ENCODE data around the gene BTBD6.
"Not testable (repeated sequence)": the region's sequence is repeated elsewhere in the genome, so short reads cannot be mapped to it uniquely, and the experiment has no call there.

Gene BTBD6

GRCh38 chr14:105269405-105269804, 21.1 kb downstream of the BTBD6 start:
- no peak for DNase-seq (ENCODE audit: low read depth)

GRCh38 chr14:105271224-105271890, 23.0 kb downstream of the BTBD6 start:
- no peak for DNase-seq (ENCODE audit: low read depth)

GRCh38 chr14:105272623-105273022, 24.3 kb downstream of the BTBD6 start:
- DNase-seq (ENCODE audit: low read depth), result no peak

GRCh38 chr14:105273062-105273461, 24.7 kb downstream of the BTBD6 start:
- no peak for DNase-seq (ENCODE audit: low read depth)

- no peak for DNase-seq (ENCODE audit: low read depth)
Measured at GRCh38 chr14:105274637-105275036, 26.3 kb downstream of the BTBD6 start.

- peak; percentile 61 for DNase-seq (ENCODE audit: low read depth)
Measured at GRCh38 chr14:105275267-105275946, 27.1 kb downstream of the BTBD6 start.

GRCh38 chr14:105277448-105277847, 29.1 kb downstream of the BTBD6 start:
- DNase-seq (ENCODE audit: low read depth), result not testable (repeated sequence)

GRCh38 chr14:105279642-105280361, 31.5 kb downstream of the BTBD6 start:
- no peak for DNase-seq (ENCODE audit: low read depth)

GRCh38 chr14:105280525-105280924, 32.2 kb downstream of the BTBD6 start:
- no peak for DNase-seq (ENCODE audit: low read depth)

GRCh38 chr14:105281371-105282097, 33.2 kb downstream of the BTBD6 start:
- DNase-seq (ENCODE audit: low read depth), result peak; percentile 67

GRCh38 chr14:105282098-105282725, 33.9 kb downstream of the BTBD6 start:
- no peak for DNase-seq (ENCODE audit: low read depth)

- DNase-seq (ENCODE audit: low read depth), result no peak
Measured at GRCh38 chr14:105283028-105283427, 34.7 kb downstream of the BTBD6 start.

GRCh38 chr14:105283899-105284298, 35.6 kb downstream of the BTBD6 start:
- no peak for DNase-seq (ENCODE audit: low read depth)

- DNase-seq (ENCODE audit: low read depth), result no peak
Measured at GRCh38 chr14:105285174-105285573, 36.8 kb downstream of the BTBD6 start.

GRCh38 chr14:105286759-105287144, 38.4 kb downstream of the BTBD6 start:
- no peak for DNase-seq (ENCODE audit: low read depth)

GRCh38 chr14:105287249-105288102, 39.1 kb downstream of the BTBD6 start:
- DNase-seq (ENCODE audit: low read depth), result no peak

- not testable (repeated sequence) for DNase-seq (ENCODE audit: low read depth)
Measured at GRCh38 chr14:105288936-105289335, 40.6 kb downstream of the BTBD6 start.

- DNase-seq (ENCODE audit: low read depth), result no peak
Measured at GRCh38 chr14:105290621-105291346, 42.5 kb downstream of the BTBD6 start.

- DNase-seq (ENCODE audit: low read depth), result no peak
Measured at GRCh38 chr14:105292826-105293711, 44.7 kb downstream of the BTBD6 start.

Data from iris pigment epithelial cell (primary cell).